HepG2 (cell line): ENCODE data around the gene ZBTB32. TPM values are rescaled to one million over a fixed set of nuclear protein-coding genes. Genes with fewer than 3 reads are reported as not detected.

Experiments
- FOSL1 ChIP-seq: sonication (generic); formaldehyde crosslinking; IDR thresholded peaks from 2 replicates; pipeline ENCODE4 v1.9.0; 2021; ENCODE audit warnings: missing genetic modification reagents, borderline replicate concordance
- FOXJ3 ChIP-seq: sonication (generic); formaldehyde crosslinking; IDR thresholded peaks from 2 replicates; pipeline ENCODE4 v1.4.0; 2020; ENCODE audit warnings: missing genetic modification reagents, mild to moderate bottlenecking, borderline replicate concordance
- LCORL ChIP-seq, 2 experiments: fragments of 450-650 bp in 1 of 2; sonication (generic) in 1 of 2; formaldehyde crosslinking in 1 of 2; IDR thresholded peaks; 2 replicates each; pipeline versions ENCODE4 v1.5.0 to v1.6.1; 2017 to 2020; ENCODE audit warnings: antibody characterized with exemption in 1 of 2, missing genetic modification reagents in 1 of 2
- NFRKB ChIP-seq: fragments of 450-650 bp; IDR thresholded peaks from 2 replicates; pipeline ENCODE4 v1.6.1; 2017
- PHF5A ChIP-seq: IDR thresholded peaks from one replicate; pipeline ENCODE4 v1.6.1; 2018; ENCODE audit warnings: low read depth, missing genetic modification reagents; ENCODE audit not compliant: unreplicated experiment
- RAD21 ChIP-seq: fragments of 450-650 bp; formaldehyde crosslinking; IDR thresholded peaks from 2 replicates; pipeline ENCODE4 v1.5.0; 2020; ENCODE audit warnings: mild to moderate bottlenecking
- SUZ12 ChIP-seq: fragments of 150-350 bp; IDR thresholded peaks from 2 replicates; pipeline ENCODE4 v1.6.1; 2014; ENCODE audit warnings: low read depth, low read length
- ZMYM2 ChIP-seq: sonication (generic); formaldehyde crosslinking; IDR thresholded peaks from 2 replicates; pipeline ENCODE4 v1.8.0; 2022; ENCODE audit warnings: mild to moderate bottlenecking, missing genetic modification reagents
- ZNF331 ChIP-seq: sonication (generic); formaldehyde crosslinking; IDR thresholded peaks from 2 replicates; pipeline ENCODE4 v1.4.0; 2020; ENCODE audit warnings: missing genetic modification reagents
- ZNF343 ChIP-seq: sonication (generic); formaldehyde crosslinking; IDR thresholded peaks from 2 replicates; pipeline ENCODE4 v1.4.0; 2020; ENCODE audit warnings: mild to moderate bottlenecking, missing genetic modification reagents
- ZNF350 ChIP-seq: sonication (generic); formaldehyde crosslinking; IDR thresholded peaks from 2 replicates; pipeline ENCODE4 v1.4.0; 2020; ENCODE audit warnings: mild to moderate bottlenecking, low read depth, missing genetic modification reagents, borderline replicate concordance
- ZNF558 ChIP-seq: sonication (generic); formaldehyde crosslinking; IDR thresholded peaks from 2 replicates; pipeline ENCODE4 v1.9.0; 2022; ENCODE audit warnings: mild to moderate bottlenecking, missing genetic modification reagents, borderline replicate concordance
- ZNF619 ChIP-seq: sonication (generic); formaldehyde crosslinking; IDR thresholded peaks from 2 replicates; pipeline ENCODE4 v1.4.0; 2020; ENCODE audit warnings: mild to moderate bottlenecking, missing genetic modification reagents
- ZNF788 ChIP-seq: sonication (generic); formaldehyde crosslinking; IDR thresholded peaks from 2 replicates; pipeline ENCODE4 v1.5.0; 2020; ENCODE audit warnings: mild to moderate bottlenecking, missing genetic modification reagents, borderline replicate concordance
- polyA plus RNA-seq, 8 experiments: library from polyadenylated mRNA; depleted of rRNA in 3 of 8; stranded (reverse) in 7 of 8; unstranded in 1 of 8; fragments of >200 nt; fragmentation: Illumina TruSeq in 4 of 8; extraction: Trizol in 4 of 8; gene quantifications; 2 replicates each; pipeline versions ENCODE4 v1.2.1 to v1.2.3, GENCODE V29; 2011 to 2016; ENCODE audit warnings: low read depth in 4 of 8, missing spikeins in 1 of 8, mixed read lengths in 1 of 8; ENCODE audit not compliant: insufficient read depth in 1 of 8
- total RNA-seq, 5 experiments: library from RNA; depleted of rRNA; stranded (reverse); fragments of >200 nt; fragmentation: Illumina TruSeq; extraction: Trizol; gene quantifications; 2 replicates each; pipeline ENCODE4 v1.2.3, GENCODE V29; 2016; ENCODE audit warnings: low read depth in 1 of 5
- TF ChIP-seq, protein P1 (sequence below), 2 experiments: sonication (generic) in 1 of 2; formaldehyde crosslinking in 1 of 2; IDR thresholded peaks; 2 replicates each; pipeline versions ENCODE4 v1.5.1 to v1.6.1; 2011 to 2020; ENCODE audit warnings: borderline replicate concordance in 1 of 2, low read depth in 1 of 2, low read length in 1 of 2, mild to moderate bottlenecking in 1 of 2, missing genetic modification reagents in 1 of 2, moderate library complexity in 1 of 2
- TF ChIP-seq, protein P2 (sequence below): sonication (generic); formaldehyde crosslinking; IDR thresholded peaks from 2 replicates; pipeline ENCODE4 v1.5.0; 2020; ENCODE audit warnings: missing genetic modification reagents, mild to moderate bottlenecking, borderline replicate concordance
- TF ChIP-seq, protein P3 (sequence below): sonication (generic); formaldehyde crosslinking; IDR thresholded peaks from 2 replicates; pipeline ENCODE4 v1.8.0; 2022; ENCODE audit warnings: missing genetic modification reagents, low read depth, mild to moderate bottlenecking, borderline replicate concordance
- TF ChIP-seq, protein P4 (sequence below): sonication (generic); formaldehyde crosslinking; IDR thresholded peaks from 2 replicates; pipeline ENCODE4 v1.5.0; 2020; ENCODE audit warnings: missing genetic modification reagents

ZBTB32 gene
- total and polyA plus RNA-seq, 2 of the 13 experiments (the other 11 are each of a cell fraction or from before 2014, with no cell fraction given), result not detected

GRCh38 chr19:35716801-35717664, 12.7 kb downstream of the ZBTB32 start (continued):
- TF ChIP-seq, protein P1, sequence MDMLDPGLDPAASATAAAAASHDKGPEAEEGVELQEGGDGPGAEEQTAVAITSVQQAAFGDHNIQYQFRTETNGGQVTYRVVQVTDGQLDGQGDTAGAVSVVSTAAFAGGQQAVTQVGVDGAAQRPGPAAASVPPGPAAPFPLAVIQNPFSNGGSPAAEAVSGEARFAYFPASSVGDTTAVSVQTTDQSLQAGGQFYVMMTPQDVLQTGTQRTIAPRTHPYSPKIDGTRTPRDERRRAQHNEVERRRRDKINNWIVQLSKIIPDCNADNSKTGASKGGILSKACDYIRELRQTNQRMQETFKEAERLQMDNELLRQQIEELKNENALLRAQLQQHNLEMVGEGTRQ (IDR thresholded peaks at IDR 0.05; ENCODE audit: low read depth, low read length), result no peak
- TF ChIP-seq, protein P1 (CRISPR knock-in tag; IDR thresholded peaks at IDR 0.05; ENCODE audit: borderline replicate concordance), result 0 out of 2 replicates have a peak, but pooled peaks have one; percentile 35
- TF ChIP-seq PHF5A (CRISPR knock-in tag), result no peak
- no peak for TF ChIP-seq NFRKB
- TF ChIP-seq, protein P2, sequence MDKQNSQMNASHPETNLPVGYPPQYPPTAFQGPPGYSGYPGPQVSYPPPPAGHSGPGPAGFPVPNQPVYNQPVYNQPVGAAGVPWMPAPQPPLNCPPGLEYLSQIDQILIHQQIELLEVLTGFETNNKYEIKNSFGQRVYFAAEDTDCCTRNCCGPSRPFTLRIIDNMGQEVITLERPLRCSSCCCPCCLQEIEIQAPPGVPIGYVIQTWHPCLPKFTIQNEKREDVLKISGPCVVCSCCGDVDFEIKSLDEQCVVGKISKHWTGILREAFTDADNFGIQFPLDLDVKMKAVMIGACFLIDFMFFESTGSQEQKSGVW (CRISPR knock-in tag), result no peak
- no peak for TF ChIP-seq FOSL1
- TF ChIP-seq RAD21 (CRISPR knock-in tag), result peak; percentile 96
- peak; percentile 68; the same call in 1 of the 2 replicates for TF ChIP-seq ZNF350 (CRISPR knock-in tag)
- TF ChIP-seq, protein P3, sequence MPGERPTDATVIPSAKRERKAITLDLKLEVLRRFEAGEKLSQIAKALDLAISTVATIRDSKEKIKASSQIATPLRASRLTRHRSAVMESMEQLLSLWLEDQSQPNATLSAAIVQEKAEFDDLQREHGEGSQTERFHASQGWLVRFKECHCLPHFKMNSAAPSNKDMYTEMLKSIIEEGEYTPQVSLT (CRISPR knock-in tag), result no peak; the same call in 1 of the 2 replicates
- no peak for TF ChIP-seq FOXJ3
- TF ChIP-seq ZNF558 (CRISPR knock-in tag), result peak; percentile 75; the same call in 1 of the 2 replicates
- 0 out of 2 replicates have a peak, but pooled peaks have one; percentile 17 for TF ChIP-seq ZNF343 (CRISPR knock-in tag)
- peak; percentile 78 for TF ChIP-seq SUZ12
- TF ChIP-seq ZNF619 (CRISPR knock-in tag), result no peak
- no peak for TF ChIP-seq ZMYM2 (CRISPR knock-in tag)
- no peak for TF ChIP-seq LCORL (IDR thresholded peaks at IDR 0.05)
- TF ChIP-seq LCORL (CRISPR knock-in tag; IDR thresholded peaks at IDR 0.05), result peak; percentile 35; the same call in 1 of the 2 replicates
- TF ChIP-seq ZNF331 (CRISPR knock-in tag), result no peak; the same call in 1 of the 2 replicates
- TF ChIP-seq, protein P4, sequence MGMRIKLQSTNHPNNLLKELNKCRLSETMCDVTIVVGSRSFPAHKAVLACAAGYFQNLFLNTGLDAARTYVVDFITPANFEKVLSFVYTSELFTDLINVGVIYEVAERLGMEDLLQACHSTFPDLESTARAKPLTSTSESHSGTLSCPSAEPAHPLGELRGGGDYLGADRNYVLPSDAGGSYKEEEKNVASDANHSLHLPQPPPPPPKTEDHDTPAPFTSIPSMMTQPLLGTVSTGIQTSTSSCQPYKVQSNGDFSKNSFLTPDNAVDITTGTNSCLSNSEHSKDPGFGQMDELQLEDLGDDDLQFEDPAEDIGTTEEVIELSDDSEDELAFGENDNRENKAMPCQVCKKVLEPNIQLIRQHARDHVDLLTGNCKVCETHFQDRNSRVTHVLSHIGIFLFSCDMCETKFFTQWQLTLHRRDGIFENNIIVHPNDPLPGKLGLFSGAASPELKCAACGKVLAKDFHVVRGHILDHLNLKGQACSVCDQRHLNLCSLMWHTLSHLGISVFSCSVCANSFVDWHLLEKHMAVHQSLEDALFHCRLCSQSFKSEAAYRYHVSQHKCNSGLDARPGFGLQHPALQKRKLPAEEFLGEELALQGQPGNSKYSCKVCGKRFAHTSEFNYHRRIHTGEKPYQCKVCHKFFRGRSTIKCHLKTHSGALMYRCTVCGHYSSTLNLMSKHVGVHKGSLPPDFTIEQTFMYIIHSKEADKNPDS (CRISPR knock-in tag), result no peak
- peak; percentile 76; the same call in 1 of the 2 replicates for TF ChIP-seq ZNF788 (CRISPR knock-in tag)
